ENCODE measurements around the gene HELT. TPM values are rescaled to one million over a fixed set of nuclear protein-coding genes. Genes with fewer than 3 reads are reported as not detected.
"Not testable (repeated sequence)": the region's sequence is repeated elsewhere in the genome, so short reads cannot be mapped to it uniquely, and the experiment has no call there.

The HELT gene
- polyA plus RNA-seq, 1 experiment = not detected

GRCh38 chr4:184993247-184993646 is 25.0 kb upstream of the HELT start:
- Histone ChIP-seq H3K27me3 (ENCODE audit: control insufficient read depth, insufficient read depth, low read length) (no peaks in the 10 kb centered on the region), H3K36me3 (ENCODE audit: control insufficient read depth, insufficient read depth, low read length) (no peaks in the 10 kb centered on the region), H3K4me3 (ENCODE audit: low read depth, low read length) (no peak overlapping the region)
- POLR2A ChIA-PET = no interaction called here
- TF ChIP-seq CTCF (IDR thresholded peaks at IDR 0.05; ENCODE audit: insufficient read depth, low read depth, low read length) = no peak
- CTCF ChIA-PET = no interaction called here
- no peak for DNase-seq (ENCODE audit: low read depth)

- CTCF ChIA-PET = interaction anchor here (0.9 kb wide), 1 partner anchor 252 kb away, joined by 4 read pairs; no protein-coding TSS in a partner anchor
Observed at GRCh38 chr4:184994010-184994622, 24.2 kb upstream of the HELT start.

GRCh38 chr4:184994623-184995010 is 23.7 kb upstream of the HELT start:
- Histone ChIP-seq H3K4me3 (ENCODE audit: low read depth, low read length) (no peak overlapping the region), H3K36me3 (ENCODE audit: control insufficient read depth, insufficient read depth, low read length) (no peaks in the 10 kb centered on the region), H3K27me3 (ENCODE audit: control insufficient read depth, insufficient read depth, low read length) (no peaks in the 10 kb centered on the region)
- POLR2A ChIA-PET = no interaction called here
- CTCF ChIA-PET = interaction anchor here (0.9 kb wide), 1 partner anchor 252 kb away, joined by 4 read pairs; no protein-coding TSS in a partner anchor
- no peak for DNase-seq (ENCODE audit: low read depth)
- TF ChIP-seq CTCF (IDR thresholded peaks at IDR 0.05; ENCODE audit: insufficient read depth, low read depth, low read length) = no peak

More at GRCh38 chr4:184994010-184994622, 24.2 kb upstream of the HELT start:
- Histone ChIP-seq H3K27me3 (ENCODE audit: control insufficient read depth, insufficient read depth, low read length) (no peaks in the 10 kb centered on the region), H3K4me3 (ENCODE audit: low read depth, low read length) (no peak overlapping the region), H3K36me3 (ENCODE audit: control insufficient read depth, insufficient read depth, low read length) (no peaks in the 10 kb centered on the region)
- no peak for TF ChIP-seq CTCF (IDR thresholded peaks at IDR 0.05; ENCODE audit: insufficient read depth, low read depth, low read length)
- no peak for DNase-seq (ENCODE audit: low read depth)
- POLR2A ChIA-PET = no interaction called here

GRCh38 chr4:184997656-184998055 is 20.6 kb upstream of the HELT start:
- H3K36me3 ChIP-seq (ENCODE audit: control insufficient read depth, insufficient read depth, low read length); H3K4me3 ChIP-seq (ENCODE audit: low read depth, low read length); DNase-seq (ENCODE audit: low read depth); CTCF ChIA-PET; POLR2A ChIA-PET; H3K27me3 ChIP-seq (ENCODE audit: control insufficient read depth, insufficient read depth, low read length): not testable (repeated sequence)

GRCh38 chr4:185002784-185003183 is 15.5 kb upstream of the HELT start:
- no peak for TF ChIP-seq CTCF (IDR thresholded peaks at IDR 0.05; ENCODE audit: insufficient read depth, low read depth, low read length)
- DNase-seq (ENCODE audit: low read depth) = no peak
- Histone ChIP-seq H3K36me3 (ENCODE audit: control insufficient read depth, insufficient read depth, low read length) (no peaks in the 10 kb centered on the region), H3K4me3 (ENCODE audit: low read depth, low read length) (no peak overlapping the region), H3K27me3 (ENCODE audit: control insufficient read depth, insufficient read depth, low read length) (peaks cover 6% of the 10 kb centered on the region)
- CTCF ChIA-PET = no interaction called here
- POLR2A ChIA-PET = no interaction called here
